GM21737 (cell line): ENCODE results near the gene KCNK10.

ENCODE experiments used
- ATAC-seq: cut with Tn5 transposase; IDR thresholded peaks from one replicate; pipeline ENCODE4 v1.9.1; 2021; ENCODE audit warnings: mild to moderate bottlenecking, moderate library complexity; ENCODE audit not compliant: unreplicated experiment

The KCNK10 gene

DNA sequence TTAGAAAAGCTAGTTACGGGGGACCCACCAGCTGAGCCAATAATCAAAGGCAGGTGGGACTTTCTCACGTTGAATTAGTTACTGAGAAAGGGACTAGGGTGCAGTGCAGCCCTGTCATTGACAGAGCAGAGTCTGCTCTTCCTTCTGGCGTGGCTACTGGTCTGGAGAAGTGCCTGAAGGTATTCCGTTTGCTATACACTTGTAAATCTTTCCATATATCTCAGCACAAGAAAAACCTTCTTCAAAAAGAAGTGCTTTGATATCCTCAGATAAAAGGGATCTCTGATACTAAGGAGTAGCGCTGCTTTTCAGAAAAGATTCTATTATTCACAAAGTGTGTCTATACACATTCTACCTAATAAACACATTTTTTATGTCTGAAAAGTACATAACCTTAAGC, 91.5 kb downstream of the KCNK10 start:
- no peak for ATAC-seq

DNA sequence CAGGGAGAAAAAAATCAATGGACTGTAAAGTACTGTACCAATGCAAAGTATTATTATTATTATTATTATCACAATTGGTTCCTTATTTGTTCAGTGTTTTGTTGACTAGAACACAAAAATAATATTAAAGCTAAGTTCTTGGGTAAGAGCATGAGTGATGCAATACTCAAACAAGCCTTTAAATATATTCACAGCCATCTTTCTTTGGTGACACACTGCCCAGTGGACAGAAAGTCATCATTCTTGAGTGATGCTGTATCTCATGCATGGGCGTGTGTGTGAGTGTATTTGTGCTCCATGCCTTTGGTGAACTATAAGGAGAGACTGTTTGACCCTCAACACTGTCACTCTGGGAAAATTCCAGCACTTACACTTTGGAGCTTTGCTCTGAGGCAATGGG, 93.6 kb downstream of the KCNK10 start:
- no peak for ATAC-seq

DNA sequence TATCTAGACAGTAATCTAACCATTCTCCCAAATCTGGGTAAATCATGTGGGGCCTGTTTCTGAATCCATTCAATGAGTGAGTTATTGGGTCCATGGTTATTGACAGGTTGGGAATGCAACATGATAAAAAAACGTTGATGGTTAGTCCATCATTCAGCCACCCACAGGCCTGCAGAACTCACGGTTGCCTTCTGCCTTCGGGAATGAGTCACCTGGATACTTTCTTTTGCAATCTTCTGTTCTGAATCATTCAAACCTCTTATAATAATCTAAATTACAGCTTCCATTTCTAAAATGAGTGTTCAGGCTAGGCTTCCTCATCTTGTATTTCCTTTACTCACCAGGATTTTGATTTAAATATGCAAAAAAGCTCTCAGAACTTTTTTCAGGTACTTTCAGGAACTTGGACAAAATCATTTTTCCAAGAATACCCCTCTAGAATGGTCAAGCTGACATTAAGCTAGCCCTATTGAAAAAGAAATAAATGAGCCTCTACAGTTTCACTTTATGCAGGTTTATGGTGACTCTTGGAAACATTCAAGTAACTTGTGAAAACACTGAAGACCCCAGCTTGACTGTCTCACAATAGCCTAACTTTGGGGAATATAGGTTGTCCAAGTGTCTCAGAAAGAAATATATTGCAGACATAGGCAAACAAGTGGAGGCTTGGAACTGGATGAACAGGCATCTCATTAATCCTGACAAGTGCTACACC, 94.4 kb downstream of the KCNK10 start:
- ATAC-seq, result no peak

DNA sequence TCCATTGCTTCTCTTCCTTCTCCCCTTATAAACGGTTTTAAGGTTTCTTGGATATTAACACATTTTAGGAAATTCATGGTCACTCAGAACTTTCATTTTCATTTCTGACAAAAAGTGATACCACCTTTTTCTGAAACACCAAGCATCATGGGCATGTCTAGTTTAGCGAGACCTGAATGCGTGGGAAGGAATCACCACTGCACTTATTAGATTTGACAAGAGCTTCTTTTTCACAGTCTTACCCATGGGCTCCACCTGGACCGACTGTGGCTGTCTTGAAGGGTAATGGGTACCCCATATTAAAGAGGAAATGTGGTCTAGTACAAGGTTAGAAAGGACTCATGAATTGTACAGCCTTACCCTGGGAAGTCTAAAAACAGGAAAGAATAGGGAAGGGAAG, 95.4 kb downstream of the KCNK10 start:
- no peak for ATAC-seq

DNA sequence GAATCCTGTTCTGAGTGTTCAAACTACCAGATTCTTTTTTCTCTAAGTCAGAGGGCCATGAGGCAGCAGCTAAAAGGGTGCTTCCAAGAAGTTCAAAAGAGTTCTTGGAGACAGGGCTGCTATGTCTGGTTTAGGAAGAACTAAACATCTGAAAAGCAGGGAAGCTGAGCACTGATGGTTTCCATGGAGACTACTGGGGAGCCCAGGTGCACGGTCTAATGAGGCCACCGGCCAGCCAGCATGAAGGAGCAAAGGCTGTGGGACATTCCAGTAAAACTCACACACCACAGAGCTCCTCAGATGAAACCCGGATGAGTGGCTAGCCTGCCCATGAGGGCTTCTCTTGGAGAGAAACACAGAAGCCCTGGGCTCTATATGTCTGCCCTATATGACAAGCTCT, 97.3 kb downstream of the KCNK10 start:
- ATAC-seq, result no peak

DNA sequence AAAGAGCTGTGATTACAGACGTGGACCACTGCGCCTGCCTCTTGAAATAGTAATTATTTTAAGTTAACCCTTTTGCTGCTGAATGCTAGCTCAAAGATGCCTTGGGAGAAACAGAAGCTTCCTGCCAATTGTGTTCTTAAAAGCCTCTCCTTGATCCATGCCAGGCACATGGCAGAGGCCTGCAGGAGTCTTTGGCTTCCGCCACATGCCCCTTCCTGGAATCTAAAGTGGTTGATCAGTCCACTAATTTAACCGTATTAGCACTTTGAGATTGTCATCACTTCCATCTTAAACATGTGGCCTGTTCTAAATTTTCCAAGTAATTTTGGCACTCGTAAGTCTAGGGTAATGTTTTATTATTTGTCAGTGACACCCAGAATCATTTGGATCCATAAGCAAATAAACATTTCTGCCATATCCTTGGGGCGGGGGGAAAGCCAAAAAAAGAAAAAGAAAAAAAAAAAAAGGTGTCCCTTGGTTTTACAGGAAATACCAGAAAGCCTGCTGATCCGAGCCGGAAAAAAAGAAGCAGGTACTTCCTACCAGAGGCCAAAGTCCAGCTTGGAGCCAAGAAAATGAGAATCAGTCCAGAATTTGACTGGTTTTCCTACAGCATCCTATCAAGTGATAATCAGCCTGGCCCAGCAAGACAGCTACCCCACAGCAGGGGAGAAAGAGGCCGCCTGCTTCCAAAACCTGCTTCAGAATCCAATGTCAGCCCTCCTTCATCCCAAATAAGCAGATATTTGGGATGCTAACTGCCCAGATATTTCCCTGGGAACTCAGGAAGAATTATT, 104.8 kb downstream of the KCNK10 start:
- no peak for ATAC-seq

GRCh38 chr14:88212691-88213090, 110.4 kb downstream of the KCNK10 start:
- no peak for ATAC-seq

- ATAC-seq, result no peak
These were observed 112.6 kb downstream of the KCNK10 start for GRCh38 chr14:88210426-88210825.

GRCh38 chr14:88209273-88209672, 113.8 kb downstream of the KCNK10 start:
- no peak for ATAC-seq

DNA sequence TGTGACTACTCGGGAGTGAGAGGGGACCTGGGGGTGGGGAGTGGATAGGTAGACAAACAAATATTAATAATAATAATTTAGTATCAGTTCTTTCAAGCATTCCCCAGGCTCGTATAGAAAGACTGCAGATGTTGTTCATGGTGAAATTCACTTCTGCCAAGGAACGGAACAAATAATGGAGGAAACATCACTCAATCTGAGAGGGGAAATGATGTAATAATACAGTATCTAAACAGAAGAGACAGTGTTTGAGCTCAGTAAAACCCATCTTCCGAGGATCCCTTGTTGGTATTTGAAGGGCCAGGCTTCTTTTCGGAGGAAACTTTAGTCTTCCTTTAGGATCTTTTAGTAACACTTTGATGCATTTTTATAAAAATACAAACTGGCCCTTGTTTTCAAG, 114.2 kb downstream of the KCNK10 start:
- no peak for ATAC-seq

GRCh38 chr14:88204221-88204620, 118.8 kb downstream of the KCNK10 start:
- no peak for ATAC-seq

DNA sequence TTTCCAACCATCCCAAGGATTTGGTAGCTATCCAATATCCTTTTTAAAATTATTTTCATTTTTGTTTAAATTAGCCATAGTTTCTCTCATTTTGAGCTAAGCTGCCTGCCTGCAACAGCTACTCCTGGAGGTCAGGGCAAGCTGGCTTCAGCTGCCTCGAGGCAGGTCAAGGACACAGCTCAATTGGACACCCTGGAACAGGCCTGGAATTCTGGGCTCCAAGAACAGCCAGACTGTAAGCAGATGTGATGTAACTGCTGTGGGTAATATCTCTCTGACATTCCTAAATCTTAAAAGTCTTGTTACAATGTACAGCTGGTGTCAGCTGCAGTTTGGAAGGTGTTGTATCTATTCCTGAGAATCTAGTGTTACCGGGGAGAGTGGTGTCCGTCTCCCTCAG, 119.8 kb downstream of the KCNK10 start:
- no peak for ATAC-seq

GRCh38 chr14:88202286-88202685, 120.8 kb downstream of the KCNK10 start:
- no peak for ATAC-seq

- ATAC-seq, result no peak
These were observed 121.2 kb downstream of the KCNK10 start for GRCh38 chr14:88201851-88202250.

DNA sequence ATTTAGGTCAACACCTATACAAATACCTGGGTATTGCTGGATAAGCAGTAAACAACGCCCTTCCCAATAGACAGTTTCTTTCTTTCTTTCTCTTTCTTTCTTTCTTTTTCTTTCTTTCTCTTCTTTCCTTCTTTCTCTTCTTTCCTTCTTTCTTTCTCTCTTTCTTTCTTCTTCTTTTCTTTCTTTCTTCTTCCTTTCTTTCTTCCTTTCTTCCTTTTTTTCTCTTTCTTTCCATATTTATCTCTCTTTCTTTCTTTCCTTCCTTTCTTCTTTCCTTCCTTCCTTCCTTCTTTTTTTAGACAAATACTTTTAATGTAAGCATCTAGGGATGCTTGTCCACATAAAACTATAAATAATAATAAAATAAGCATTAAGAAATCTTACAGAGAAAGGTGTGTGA, 123.2 kb downstream of the KCNK10 start:
- no peak for ATAC-seq

DNA sequence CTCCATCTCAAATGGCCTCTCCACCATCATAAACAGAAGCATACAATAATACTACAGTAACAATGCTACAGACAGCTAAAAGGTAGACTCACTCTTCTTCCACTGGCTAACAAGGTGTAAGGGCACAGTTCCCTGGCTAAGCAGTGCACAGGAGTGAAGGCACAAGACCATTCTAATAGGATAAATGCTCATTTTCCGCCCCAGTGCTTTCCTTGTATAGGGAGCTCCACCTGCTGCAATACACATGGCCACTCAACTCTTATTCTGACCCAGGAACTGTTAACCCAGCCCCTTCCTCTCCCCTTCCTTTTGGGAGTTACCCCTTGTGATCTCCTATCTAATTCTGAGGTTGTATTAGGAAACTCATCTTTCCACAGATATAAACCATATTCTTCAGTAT, 124.6 kb downstream of the KCNK10 start:
- ATAC-seq, result no peak

GRCh38 chr14:88196925-88197324, 126.1 kb downstream of the KCNK10 start:
- no peak for ATAC-seq

GRCh38 chr14:88196116-88196890, 126.8 kb downstream of the KCNK10 start:
- ATAC-seq, result no peak

DNA sequence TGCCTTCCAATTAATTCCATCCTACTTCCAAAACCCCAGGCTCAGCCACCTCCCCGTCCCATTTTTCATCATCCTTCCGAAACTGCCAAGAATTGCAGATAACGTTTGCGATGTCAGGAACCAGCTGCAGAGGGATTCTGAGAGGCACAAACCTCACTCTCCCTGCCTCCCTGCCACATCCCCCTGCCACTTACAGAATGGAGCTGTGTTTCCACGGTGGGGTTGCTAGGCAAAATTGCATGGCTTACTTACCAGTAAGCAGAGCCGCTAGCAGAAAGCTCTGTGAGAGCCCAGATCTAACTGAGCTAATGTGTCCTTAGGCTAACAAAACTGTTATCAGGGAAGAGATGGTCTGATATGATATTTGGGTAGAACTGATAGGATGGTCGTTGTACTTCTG, 127.4 kb downstream of the KCNK10 start:
- no peak for ATAC-seq

GRCh38 chr14:88194531-88194930, 128.5 kb downstream of the KCNK10 start:
- ATAC-seq, result no peak

DNA sequence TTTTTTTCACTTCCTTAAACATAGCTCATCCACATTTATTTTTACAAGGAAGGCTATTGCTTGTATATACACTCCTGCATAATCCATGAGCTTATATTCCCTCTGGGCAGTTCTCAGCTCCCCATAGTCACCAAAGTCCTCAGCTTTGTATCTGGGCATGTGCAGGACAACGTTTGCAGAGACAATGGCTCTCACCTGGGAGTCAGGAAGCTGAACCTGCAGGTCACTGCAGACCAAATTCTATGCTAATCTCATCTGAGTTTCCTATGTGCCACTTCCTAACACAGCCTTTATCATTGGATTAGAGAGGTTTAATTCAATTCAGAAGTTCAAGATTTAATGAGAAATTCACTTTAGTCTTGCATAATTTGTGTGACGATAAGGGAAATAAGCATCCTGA, 131.5 kb downstream of the KCNK10 start:
- ATAC-seq, result no peak
